ENCODE results near the gene FBXO42. TPM values are rescaled to one million over a fixed set of nuclear protein-coding genes. Genes with fewer than 3 reads are reported as not detected.

FBXO42 gene
- polyA plus RNA-seq, 2 of the 4 experiments (the other 2 are of a cell fraction), result 4.7 to 12.4 TPM

DNA sequence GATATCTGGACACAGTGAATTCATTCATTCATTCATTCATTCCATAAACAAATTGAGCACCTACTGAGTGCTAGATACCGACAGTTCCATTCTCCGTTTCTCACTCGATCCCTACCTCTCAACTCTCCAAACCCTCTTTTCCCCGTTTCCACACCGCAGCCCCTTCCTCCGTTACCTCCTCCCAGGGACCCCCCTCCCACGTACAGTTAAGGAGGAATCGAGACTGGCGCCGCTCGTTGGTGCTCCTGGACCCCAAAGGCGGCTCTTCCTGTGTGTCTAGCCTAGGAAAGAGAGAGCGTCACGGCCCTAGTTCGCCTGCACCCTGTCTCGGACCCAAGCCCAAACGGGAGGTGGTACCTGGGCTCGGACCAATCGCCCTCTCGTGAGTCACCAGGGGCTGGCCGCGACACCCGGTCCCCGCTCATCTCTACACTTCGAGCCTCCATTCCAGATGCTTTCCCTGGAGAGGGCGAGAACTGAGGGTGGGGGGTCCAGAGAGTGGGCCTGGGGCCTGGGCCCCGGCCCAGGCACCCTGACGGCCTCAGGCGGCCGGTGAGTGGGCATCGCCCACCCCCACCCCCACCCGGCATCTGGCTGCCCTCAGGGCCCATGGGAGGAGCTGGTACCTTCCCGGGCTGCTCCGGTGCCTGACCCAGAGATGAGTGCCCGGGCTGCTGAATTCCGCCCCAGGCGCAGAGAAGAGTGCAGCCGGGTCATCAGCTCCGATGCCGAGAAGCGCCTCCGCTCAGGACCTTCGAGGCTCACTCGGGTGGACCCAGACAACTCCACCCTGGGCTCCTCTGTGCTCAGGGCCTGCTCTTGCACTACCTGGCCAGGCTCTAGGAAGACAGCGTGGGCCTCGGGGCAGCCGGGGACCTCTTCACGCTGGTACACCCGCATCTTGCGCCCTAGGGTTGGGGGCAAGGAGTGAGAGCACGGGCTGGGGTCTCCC, 144.7 kb downstream of the FBXO42 start:
- CTCF ChIA-PET, result interaction anchor here (0.8 to 3.9 kb wide), 4 partner anchors 36 to 156 kb away, joined by 3 to 31 read pairs (median 6); no protein-coding TSS in a partner anchor
- peak overlapping the region; percentile 51 for H3K4me3 ChIP-seq
- POLR2A ChIA-PET, result interaction anchor here (0.6 to 2.3 kb wide), 6 partner anchors 10 to 207 kb away, joined by 3 to 29 read pairs (median 6); partner anchors contain the start of gene CPLANE2
- peak overlapping the region; percentile 89 for H3K4me2 ChIP-seq
- H3K4me1 ChIP-seq, result peaks cover 26% of the 10 kb centered on the region
- no peaks in the 10 kb centered on the region for H3K9me3 ChIP-seq
- FAIRE-seq (no peak), DNase-seq (ENCODE audit: low read depth in 1 of 2, low spot score in 1 of 2) (no peak), ATAC-seq (no peak)
- TF ChIP-seq ESRRA (IDR thresholded peaks at IDR 0.05; ENCODE audit: borderline replicate concordance, low read length), result no peak
- no peak for TF ChIP-seq SMC3 (IDR thresholded peaks at IDR 0.05)
- TF ChIP-seq RAD21 (conservative IDR thresholded peaks at IDR 0.05 in 1 of 2, IDR thresholded peaks at IDR 0.05 in 1 of 2), result no peak
- TF ChIP-seq EHMT2 (IDR thresholded peaks at IDR 0.05; ENCODE audit: low read depth), result no peak
- TF ChIP-seq GATA3 (IDR thresholded peaks at IDR 0.05; ENCODE audit: borderline replicate concordance), result no peak
- no peak for TF ChIP-seq ZSCAN20 (CRISPR knock-in tag; IDR thresholded peaks at IDR 0.05)
- H3K27ac ChIP-seq, result peak overlapping the region; percentile 84 to 95
- 81% methylated on average over 31 of the region's 51 CpGs for WGBS (ENCODE audit: missing lambda C conversion rate)

DNA sequence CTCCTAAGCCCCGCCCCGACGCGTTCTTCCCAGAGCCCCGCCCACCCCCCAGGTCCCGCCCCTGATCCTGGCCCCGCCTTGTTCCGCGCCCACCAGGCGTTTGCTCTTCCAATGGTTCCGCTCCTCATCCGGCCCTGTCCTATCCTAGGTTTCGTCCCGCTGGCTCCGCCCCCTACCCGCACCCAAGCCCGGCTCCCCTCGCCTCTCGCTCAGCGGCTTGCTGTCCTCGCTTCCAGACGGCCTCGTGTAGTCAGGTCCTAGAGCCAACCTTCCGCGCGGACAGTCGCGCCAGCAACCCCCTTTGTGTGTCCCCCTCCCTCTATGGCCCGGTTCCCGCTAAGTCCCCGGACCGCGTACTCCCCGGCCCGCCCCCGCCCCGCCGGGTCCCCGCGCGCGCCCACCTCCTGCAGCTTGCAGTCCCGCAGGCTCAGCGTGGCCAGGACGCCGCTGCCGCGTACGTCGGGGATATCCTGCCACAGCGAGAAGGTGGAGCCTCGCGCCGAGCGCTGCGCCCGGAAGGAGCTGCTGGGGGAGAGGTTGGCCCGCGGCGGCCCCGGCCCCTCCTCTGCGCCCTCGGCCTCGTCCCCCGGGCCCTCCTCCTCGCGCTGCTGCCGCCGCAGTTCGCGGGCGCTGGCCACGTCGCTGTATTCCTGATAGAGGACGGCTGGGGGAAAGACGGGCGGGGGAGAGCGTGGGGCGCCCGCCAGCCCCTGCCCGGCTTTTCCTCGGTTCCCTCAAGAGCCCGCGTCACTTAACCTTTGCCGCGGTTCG, 145.5 kb downstream of the FBXO42 start:
- H3K27ac ChIP-seq, result peak overlapping the region; percentile 84 to 95
- FAIRE-seq, result no peak

More for the DNA sequence above, 145.5 kb downstream of the FBXO42 start:
- ATAC-seq (peak; percentile 92 to 95), DNase-seq (ENCODE audit: low read depth in 1 of 2, low spot score in 1 of 2) (peak; percentile 76 to 97)
- TF ChIP-seq, protein P1, sequence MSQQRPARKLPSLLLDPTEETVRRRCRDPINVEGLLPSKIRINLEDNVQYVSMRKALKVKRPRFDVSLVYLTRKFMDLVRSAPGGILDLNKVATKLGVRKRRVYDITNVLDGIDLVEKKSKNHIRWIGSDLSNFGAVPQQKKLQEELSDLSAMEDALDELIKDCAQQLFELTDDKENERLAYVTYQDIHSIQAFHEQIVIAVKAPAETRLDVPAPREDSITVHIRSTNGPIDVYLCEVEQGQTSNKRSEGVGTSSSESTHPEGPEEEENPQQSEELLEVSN (IDR thresholded peaks at IDR 0.05; ENCODE audit: borderline replicate concordance, low read depth), result 0 out of 2 replicates have a peak, but pooled peaks have one; percentile 13
- TF ChIP-seq POLR2A (IDR thresholded peaks at IDR 0.05; ENCODE audit: low read length), result peak; percentile 85
- TF ChIP-seq, protein P2, sequence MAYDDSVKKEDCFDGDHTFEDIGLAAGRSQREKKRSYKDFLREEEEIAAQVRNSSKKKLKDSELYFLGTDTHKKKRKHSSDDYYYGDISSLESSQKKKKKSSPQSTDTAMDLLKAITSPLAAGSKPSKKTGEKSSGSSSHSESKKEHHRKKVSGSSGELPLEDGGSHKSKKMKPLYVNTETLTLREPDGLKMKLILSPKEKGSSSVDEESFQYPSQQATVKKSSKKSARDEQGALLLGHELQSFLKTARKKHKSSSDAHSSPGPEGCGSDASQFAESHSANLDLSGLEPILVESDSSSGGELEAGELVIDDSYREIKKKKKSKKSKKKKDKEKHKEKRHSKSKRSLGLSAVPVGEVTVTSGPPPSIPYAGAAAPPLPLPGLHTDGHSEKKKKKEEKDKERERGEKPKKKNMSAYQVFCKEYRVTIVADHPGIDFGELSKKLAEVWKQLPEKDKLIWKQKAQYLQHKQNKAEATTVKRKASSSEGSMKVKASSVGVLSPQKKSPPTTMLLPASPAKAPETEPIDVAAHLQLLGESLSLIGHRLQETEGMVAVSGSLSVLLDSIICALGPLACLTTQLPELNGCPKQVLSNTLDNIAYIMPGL (CRISPR knock-in tag; IDR thresholded peaks at IDR 0.05; ENCODE audit: borderline replicate concordance), result no peak
- TF ChIP-seq, protein P3, sequence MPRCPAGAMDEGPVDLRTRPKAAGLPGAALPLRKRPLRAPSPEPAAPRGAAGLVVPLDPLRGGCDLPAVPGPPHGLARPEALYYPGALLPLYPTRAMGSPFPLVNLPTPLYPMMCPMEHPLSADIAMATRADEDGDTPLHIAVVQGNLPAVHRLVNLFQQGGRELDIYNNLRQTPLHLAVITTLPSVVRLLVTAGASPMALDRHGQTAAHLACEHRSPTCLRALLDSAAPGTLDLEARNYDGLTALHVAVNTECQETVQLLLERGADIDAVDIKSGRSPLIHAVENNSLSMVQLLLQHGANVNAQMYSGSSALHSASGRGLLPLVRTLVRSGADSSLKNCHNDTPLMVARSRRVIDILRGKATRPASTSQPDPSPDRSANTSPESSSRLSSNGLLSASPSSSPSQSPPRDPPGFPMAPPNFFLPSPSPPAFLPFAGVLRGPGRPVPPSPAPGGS (IDR thresholded peaks at IDR 0.05), result peak; percentile 82; the same call in 1 of the 3 replicates
- no peak for TF ChIP-seq MAFK (IDR thresholded peaks at IDR 0.05; ENCODE audit: partially characterized antibody)
- TF ChIP-seq MYC (IDR thresholded peaks at IDR 0.05; ENCODE audit: borderline replicate concordance, low read length), result peak; percentile 24; the same call in 1 of the 2 replicates
- peak; percentile 78 to 95; a peak in 4 of 5 replicates for TF ChIP-seq JUN (IDR thresholded peaks at IDR 0.05)
- TF ChIP-seq, protein P4, sequence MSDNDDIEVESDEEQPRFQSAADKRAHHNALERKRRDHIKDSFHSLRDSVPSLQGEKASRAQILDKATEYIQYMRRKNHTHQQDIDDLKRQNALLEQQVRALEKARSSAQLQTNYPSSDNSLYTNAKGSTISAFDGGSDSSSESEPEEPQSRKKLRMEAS (IDR thresholded peaks at IDR 0.05), result peak; percentile 82
- TF ChIP-seq PHF8 (IDR thresholded peaks at IDR 0.05; ENCODE audit: borderline replicate concordance, low read depth), result peak; percentile 57; the same call in 1 of the 2 replicates
- no peak for TF ChIP-seq SMC3 (IDR thresholded peaks at IDR 0.05)
- ChIA-PET CTCF (interaction anchor here (1.4 to 3.9 kb wide), 4 partner anchors 37 to 156 kb away, joined by 6 to 31 read pairs (median 8); no protein-coding TSS in a partner anchor), POLR2A (interaction anchor here (0.6 to 2.3 kb wide), 6 partner anchors 11 to 208 kb away, joined by 3 to 29 read pairs (median 6); partner anchors contain the start of gene CPLANE2)
- peak overlapping the region; percentile 89 for H3K4me2 ChIP-seq
- WGBS (ENCODE audit: missing lambda C conversion rate), result 3% methylated on average over 24 of the region's 87 CpGs
- no peaks in the 10 kb centered on the region for H3K9me3 ChIP-seq
- H3K4me1 ChIP-seq, result peaks cover 26% of the 10 kb centered on the region
- peak overlapping the region; percentile 51 for H3K4me3 ChIP-seq
